GM10847 (cell line): ENCODE measurements around the gene HPSE2.

Experiments
- POLR2A ChIP-seq: IDR thresholded peaks from 2 replicates; pipeline ENCODE4 v1.6.1; 2011; ENCODE audit not compliant: insufficient read length; ENCODE audit errors: extremely low read depth

HPSE2 gene

GRCh38 chr10:98485959-98486358 lies 749.7 kb downstream of the HPSE2 start:
- no peak for TF ChIP-seq POLR2A

- TF ChIP-seq POLR2A = no peak
Observed at GRCh38 chr10:98483658-98484057, 752.0 kb downstream of the HPSE2 start.

GRCh38 chr10:98482096-98482495 lies 753.6 kb downstream of the HPSE2 start:
- no peak for TF ChIP-seq POLR2A

- no peak for TF ChIP-seq POLR2A
Observed at GRCh38 chr10:98481404-98481945, 754.2 kb downstream of the HPSE2 start.

GRCh38 chr10:98478430-98479222 lies 757.0 kb downstream of the HPSE2 start:
- no peak for TF ChIP-seq POLR2A

GRCh38 chr10:98477861-98478260 lies 757.8 kb downstream of the HPSE2 start:
- TF ChIP-seq POLR2A = no peak

- no peak for TF ChIP-seq POLR2A
Observed at GRCh38 chr10:98474628-98475027, 761.0 kb downstream of the HPSE2 start.

GRCh38 chr10:98472196-98472595 lies 763.5 kb downstream of the HPSE2 start:
- no peak for TF ChIP-seq POLR2A

GRCh38 chr10:98470850-98471249 lies 764.8 kb downstream of the HPSE2 start:
- no peak for TF ChIP-seq POLR2A

- no peak for TF ChIP-seq POLR2A
Observed at GRCh38 chr10:98469001-98469931, 766.4 kb downstream of the HPSE2 start.

- no peak for TF ChIP-seq POLR2A
Observed at GRCh38 chr10:98467506-98468318, 767.9 kb downstream of the HPSE2 start.

- TF ChIP-seq POLR2A = no peak
Observed at GRCh38 chr10:98466861-98467505, 768.7 kb downstream of the HPSE2 start.

- TF ChIP-seq POLR2A = no peak
Observed at GRCh38 chr10:98465866-98466265, 769.8 kb downstream of the HPSE2 start.

GRCh38 chr10:98463976-98464754 lies 771.5 kb downstream of the HPSE2 start:
- TF ChIP-seq POLR2A = no peak

- no peak for TF ChIP-seq POLR2A
Observed at GRCh38 chr10:98463016-98463415, 772.6 kb downstream of the HPSE2 start.
